NCI-H146 (cell line): ENCODE data around the gene CA6.
"Not testable (repeated sequence)": the region's sequence is repeated elsewhere in the genome, so short reads cannot be mapped to it uniquely, and the experiment has no call there.

Experiments
- DNase-seq: peaks from one replicate; lab custom pipeline; 2025; lab: John Stamatoyannopoulos, UW

Gene CA6

GRCh38 chr1:9004700-9005394 is 59.2 kb downstream of the CA6 start:
- peak; percentile 21 for DNase-seq

GRCh38 chr1:9005395-9005708 is 59.7 kb downstream of the CA6 start:
- no peak for DNase-seq

DNA sequence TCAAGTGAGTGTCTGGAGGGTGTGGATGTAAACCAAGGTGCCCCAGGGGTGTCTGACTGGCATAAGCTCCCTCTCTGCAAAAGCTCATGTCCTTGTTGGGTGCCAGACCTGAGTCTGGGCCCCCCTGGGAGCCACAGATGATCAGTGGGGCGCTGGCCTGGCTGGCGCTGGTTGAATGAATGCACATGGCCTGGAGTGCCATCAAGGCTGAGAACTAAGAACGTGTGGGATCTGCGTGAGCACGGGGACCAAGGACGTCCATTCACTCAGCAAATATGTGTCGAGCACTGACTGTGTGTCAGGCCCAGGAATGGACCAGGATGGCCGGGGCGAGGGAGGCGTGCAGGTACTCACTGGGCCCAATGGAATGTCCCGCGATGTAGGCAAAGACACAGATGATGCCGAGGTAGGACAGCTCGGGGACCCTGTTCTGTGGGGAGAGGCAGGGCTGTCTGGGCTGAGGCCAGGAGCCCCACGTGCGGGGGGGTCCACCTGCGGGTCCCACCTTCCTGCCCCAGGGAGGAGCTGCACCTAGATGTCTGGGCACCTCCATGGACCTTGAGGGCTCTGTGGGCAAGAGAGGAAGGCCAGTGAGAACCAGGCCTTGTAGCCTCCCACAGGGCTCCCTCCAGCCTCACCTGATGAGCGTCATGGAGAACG is 61.4 kb downstream of the CA6 start:
- DNase-seq, result no peak

- no peak for DNase-seq
Measured at GRCh38 chr1:9008236-9008635, 62.6 kb downstream of the CA6 start.

GRCh38 chr1:9009438-9010370 is 64.0 kb downstream of the CA6 start:
- no peak for DNase-seq

DNA sequence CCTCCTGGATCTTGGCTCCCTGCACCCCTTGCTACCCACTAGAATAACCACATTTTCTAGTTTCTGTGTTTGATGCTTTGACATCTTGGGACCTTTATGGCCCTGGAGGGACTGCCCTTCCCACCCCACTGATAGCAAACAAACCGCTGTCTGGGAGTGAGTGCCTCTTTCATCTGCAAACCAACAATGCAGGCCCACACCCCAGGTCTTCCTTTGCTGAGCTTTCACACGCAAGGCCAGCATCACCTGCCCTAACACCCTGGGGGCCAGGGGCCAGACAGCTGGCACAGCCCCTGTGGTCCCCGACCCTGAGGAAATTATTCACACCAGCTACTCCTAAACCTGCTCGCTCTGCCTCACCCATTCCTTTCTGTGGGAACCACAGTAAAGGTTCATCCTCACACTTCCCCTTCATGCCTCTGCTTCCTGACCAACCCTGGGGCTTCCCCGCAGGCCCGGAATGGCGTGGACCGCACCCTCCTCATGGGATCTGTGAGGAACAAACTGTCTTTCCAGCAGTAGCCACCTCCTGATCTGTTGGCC is 65.2 kb downstream of the CA6 start:
- no peak for DNase-seq

- no peak for DNase-seq
Measured at GRCh38 chr1:9013819-9014218, 68.2 kb downstream of the CA6 start.

- no peak for DNase-seq
Measured at GRCh38 chr1:9014475-9015375, 69.1 kb downstream of the CA6 start.

GRCh38 chr1:9016455-9016854 is 70.8 kb downstream of the CA6 start:
- DNase-seq, result no peak

DNA sequence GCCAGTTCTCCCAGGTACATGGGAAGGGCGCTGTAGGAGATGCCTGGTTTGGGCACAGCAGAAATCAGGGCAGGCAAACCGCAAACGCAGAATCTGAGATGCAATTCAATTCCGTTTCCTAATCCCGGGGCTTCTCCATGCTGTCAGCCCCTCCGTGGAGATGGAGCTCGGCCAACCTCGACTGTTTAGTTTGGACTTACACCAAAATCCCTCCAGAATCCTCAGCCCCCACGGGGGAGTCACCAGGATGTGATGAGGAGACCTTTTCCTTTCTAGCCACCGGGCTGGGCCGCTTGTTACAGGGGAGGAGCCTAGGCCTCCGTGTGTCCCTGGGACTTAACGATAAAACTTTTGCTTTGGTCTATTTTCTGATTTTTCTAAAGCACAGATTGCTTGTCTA is 72.7 kb downstream of the CA6 start:
- no peak for DNase-seq

- no peak for DNase-seq
Measured at GRCh38 chr1:9019896-9020295, 74.2 kb downstream of the CA6 start.

DNA sequence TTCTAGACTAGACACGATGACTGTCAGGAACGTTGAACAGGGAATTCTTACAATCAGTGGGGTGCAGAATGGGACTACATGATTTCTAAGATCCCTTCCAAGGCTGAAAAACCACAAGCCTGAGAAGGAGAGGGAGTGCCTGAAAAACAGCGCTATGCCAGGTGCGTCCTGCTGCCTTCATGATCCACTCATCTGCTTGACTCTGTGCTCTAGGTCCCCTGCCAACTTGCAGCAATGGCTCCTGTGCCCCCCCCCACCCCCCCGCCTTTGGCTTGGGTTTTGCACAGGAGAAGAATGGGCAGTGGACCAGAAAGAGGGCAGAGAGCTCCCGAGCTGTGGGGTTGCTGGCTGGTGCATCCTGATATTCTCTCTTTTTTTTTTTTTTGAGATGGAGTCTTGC is 74.6 kb downstream of the CA6 start:
- no peak for DNase-seq

DNA sequence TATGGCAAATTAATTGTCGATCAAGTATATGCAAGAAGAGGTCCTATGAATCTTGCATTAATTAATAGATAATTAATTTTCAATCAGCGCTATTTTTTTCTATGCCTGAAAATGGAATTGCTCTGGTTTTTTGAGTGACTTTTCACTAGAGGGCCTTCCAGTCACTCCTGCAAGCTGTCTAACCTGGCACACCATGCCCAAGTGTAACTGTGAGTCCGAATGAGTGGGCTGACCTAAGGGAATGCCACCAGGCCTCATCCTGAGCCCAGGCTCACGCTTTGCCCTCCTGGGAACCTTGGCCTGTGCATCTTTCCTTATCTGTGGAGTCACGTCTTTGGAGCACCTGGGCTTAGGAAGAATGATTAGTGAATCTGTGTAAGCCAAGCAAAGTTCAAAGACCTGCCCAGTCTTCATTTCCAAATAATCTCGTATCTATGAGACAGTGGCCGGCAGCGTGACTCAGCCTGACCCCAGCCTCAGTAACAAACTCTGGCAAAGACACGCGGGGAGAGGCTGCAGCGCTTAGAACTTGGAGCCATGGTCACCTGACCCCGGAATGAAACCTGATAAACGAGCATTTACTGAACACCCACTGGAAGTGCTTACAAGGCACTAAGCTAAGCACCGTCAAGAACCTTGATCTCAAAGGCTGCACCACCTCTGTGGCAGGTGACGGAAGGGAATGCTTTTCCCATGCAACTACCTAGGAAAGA is 76.5 kb downstream of the CA6 start:
- DNase-seq, result not testable (repeated sequence)

DNA sequence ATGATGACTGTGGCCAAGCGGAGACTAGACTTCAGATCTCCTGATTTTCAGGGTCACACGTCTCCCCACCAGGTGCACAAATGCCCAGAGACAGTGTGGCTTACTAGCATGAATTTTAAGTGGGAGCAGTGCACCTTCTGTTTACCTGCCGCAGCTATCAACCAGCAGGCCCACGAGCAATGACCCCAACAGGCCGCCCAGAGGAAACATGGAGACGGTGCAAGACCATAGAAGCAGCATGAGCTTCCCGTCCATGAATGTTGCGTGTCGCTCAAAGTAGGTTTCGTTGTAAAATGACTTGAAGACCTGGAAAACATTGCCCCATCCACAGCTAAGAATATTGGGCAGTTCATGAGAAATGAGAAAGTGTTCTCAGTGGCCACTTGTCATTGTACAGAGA is 77.1 kb downstream of the CA6 start:
- DNase-seq, result no peak
